ENCODE measurements around the gene SUCO.

DNA sequence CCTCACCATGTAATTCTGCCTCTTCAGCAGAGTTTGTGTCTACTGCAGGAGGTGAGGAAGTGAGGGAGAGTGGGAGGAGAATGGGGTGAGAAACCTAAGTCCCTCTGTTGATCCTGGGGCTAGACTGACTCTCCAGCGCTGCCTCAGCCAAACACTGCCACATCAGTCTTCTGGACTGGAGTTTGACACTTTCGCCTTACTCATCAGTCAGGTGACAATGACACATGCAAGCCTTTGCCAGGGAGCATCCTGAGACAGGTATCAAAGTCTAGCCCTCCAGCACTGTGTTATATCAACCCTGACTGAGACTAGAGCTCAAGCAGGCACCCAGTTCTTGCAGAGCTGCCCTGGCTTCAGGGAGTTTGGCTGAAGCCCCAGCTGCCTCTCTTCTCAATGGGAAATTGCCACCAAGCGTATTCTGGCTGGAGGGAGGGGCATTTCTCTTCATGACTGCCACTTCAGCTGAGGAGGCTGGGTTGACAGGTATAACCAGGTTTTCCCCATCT is 33.3 kb upstream of the SUCO start:
- TF ChIP-seq, protein P1, sequence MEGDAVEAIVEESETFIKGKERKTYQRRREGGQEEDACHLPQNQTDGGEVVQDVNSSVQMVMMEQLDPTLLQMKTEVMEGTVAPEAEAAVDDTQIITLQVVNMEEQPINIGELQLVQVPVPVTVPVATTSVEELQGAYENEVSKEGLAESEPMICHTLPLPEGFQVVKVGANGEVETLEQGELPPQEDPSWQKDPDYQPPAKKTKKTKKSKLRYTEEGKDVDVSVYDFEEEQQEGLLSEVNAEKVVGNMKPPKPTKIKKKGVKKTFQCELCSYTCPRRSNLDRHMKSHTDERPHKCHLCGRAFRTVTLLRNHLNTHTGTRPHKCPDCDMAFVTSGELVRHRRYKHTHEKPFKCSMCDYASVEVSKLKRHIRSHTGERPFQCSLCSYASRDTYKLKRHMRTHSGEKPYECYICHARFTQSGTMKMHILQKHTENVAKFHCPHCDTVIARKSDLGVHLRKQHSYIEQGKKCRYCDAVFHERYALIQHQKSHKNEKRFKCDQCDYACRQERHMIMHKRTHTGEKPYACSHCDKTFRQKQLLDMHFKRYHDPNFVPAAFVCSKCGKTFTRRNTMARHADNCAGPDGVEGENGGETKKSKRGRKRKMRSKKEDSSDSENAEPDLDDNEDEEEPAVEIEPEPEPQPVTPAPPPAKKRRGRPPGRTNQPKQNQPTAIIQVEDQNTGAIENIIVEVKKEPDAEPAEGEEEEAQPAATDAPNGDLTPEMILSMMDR (IDR thresholded peaks at IDR 0.05; ENCODE audit: poor library complexity) = no peak
- no peak for TF ChIP-seq EZH2phosphoT487 (IDR thresholded peaks at IDR 0.05; ENCODE audit: low read depth, severe bottlenecking, unreplicated experiment)
